Neural progenitor cell (in vitro differentiated cells): ENCODE data around the gene LRRC45.

ENCODE experiments used
- CTCF ChIP-seq: fragments of 200-600 bp; sonication (generic); IDR thresholded peaks from 2 replicates; pipeline ENCODE4 v1.5.1; 2017; ENCODE audit warnings: antibody characterized with exemption, mild to moderate bottlenecking
- EZH2 ChIP-seq: fragments of 200-600 bp; sonication (generic); IDR thresholded peaks from 2 replicates; pipeline ENCODE4 v1.6.1; 2017; ENCODE audit warnings: antibody characterized with exemption, mild to moderate bottlenecking, moderate library complexity
- EZH2phosphoT487 ChIP-seq: fragments of 200-600 bp; sonication (generic); IDR thresholded peaks from 2 replicates; pipeline ENCODE4 v1.6.1; 2017; ENCODE audit warnings: antibody characterized with exemption

DNA sequence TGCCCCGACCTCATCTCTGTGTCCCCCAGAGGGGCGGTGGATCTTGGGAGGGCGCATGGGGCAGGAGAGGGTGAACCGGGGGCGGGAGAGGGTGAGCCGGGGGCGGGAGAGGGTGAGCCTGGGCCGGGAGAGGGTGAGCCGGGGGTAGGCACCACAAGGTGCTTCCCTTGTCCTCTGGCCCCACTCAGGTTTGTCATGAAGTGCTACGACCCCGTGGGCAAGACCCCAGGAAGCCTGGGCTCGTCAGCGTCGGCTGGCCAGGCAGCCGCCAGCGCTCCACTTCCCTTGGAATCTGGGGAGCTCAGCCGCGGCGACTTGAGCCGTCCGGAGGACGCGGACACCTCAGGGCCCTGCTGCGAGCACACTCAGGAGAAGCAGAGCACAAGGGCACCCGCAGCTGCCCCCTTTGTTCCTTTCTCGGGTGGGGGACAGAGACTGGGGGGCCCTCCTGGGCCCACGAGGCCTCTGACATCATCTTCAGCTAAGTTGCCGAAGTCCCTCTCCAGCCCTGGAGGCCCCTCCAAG lies 26.8 kb upstream of the LRRC45 start:
- no peak for TF ChIP-seq CTCF
- no peak for TF ChIP-seq EZH2
- no peak for TF ChIP-seq EZH2phosphoT487
